GM19193 (cell line): Measurements from ENCODE around the gene EHMT2.

Experiments
- POLR2A ChIP-seq: IDR thresholded peaks from 4 replicates; pipeline ENCODE4 v1.6.1; 2011; ENCODE audit not compliant: insufficient read depth, insufficient read length; ENCODE audit errors: extremely low read depth

The EHMT2 gene

GRCh38 chr6:31869343-31869742 is 28.2 kb downstream of the EHMT2 start:
- no peak for TF ChIP-seq POLR2A

- no peak for TF ChIP-seq POLR2A
Measured at GRCh38 chr6:31865205-31866118, 32.0 kb downstream of the EHMT2 start.

- TF ChIP-seq POLR2A = no peak
Measured at GRCh38 chr6:31864818-31865204, 32.7 kb downstream of the EHMT2 start.

- TF ChIP-seq POLR2A = peak; percentile 99
Measured at GRCh38 chr6:31862344-31863235, 34.9 kb downstream of the EHMT2 start, which contains the start of gene NEU1. Gene NEU1, minus strand, starts transcription at chr6:31862821. Its CDS starts 45 bp downstream, at chr6:31862776.

GRCh38 chr6:31861919-31862343 is 35.6 kb downstream of the EHMT2 start:
- no peak for TF ChIP-seq POLR2A

GRCh38 chr6:31861150-31861549 is 36.3 kb downstream of the EHMT2 start:
- no peak for TF ChIP-seq POLR2A

- TF ChIP-seq POLR2A = no peak
Measured at GRCh38 chr6:31860349-31860748, 37.1 kb downstream of the EHMT2 start.

- TF ChIP-seq POLR2A = no peak
Measured at GRCh38 chr6:31859923-31860322, 37.6 kb downstream of the EHMT2 start.

GRCh38 chr6:31858707-31859106 is 38.8 kb downstream of the EHMT2 start:
- no peak for TF ChIP-seq POLR2A

GRCh38 chr6:31851485-31851832 is 46.0 kb downstream of the EHMT2 start:
- TF ChIP-seq POLR2A = no peak

- TF ChIP-seq POLR2A = no peak
Measured at GRCh38 chr6:31850765-31851484, 46.6 kb downstream of the EHMT2 start.

GRCh38 chr6:31847276-31847978 is 50.1 kb downstream of the EHMT2 start:
- TF ChIP-seq POLR2A = no peak

- no peak for TF ChIP-seq POLR2A
Measured at GRCh38 chr6:31844507-31844906, 53.0 kb downstream of the EHMT2 start.

GRCh38 chr6:31842053-31842452 is 55.4 kb downstream of the EHMT2 start:
- TF ChIP-seq POLR2A = no peak
